ENCODE measurements around the gene FGF2. TPM values are rescaled to one million over a fixed set of nuclear protein-coding genes. Genes with fewer than 3 reads are reported as not detected.
"Not testable (repeated sequence)": the region's sequence is repeated elsewhere in the genome, so short reads cannot be mapped to it uniquely, and the experiment has no call there.

Gene FGF2
- total and polyA plus RNA-seq, 4 donors = 0.52 to 1.4 (median 0.98) TPM

DNA sequence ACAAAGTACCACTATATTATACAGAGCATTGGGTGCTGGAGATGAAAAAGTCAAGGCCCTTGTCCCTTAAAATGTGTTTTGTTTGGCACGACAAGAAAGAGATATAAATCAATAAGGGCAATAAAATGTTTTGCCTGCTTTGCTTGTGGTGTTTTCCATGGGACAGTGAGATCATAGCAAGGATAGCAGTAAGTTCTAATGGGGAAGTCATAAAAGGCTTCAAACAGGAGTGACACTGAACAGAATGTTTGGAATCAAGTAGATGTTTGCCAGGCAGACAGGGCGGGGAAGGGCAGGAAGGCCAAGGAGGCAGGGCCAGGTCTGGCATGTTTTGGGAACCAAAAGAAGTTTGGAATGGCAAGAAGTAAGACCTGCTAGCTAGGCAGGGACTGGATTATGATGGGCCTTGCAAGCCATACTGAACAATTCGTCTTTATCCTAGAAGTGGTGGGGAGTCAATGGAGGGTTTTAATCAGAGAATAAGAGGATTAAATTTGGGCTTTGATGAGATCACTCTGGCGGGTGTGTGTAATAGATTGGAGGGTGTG is 16.4 kb downstream of the FGF2 start:
- peaks cover 0 to 8% (median 3%) of the 10 kb centered on the region in 4 donors for H3K4me1 ChIP-seq (ENCODE audit: control insufficient read depth in 4 of 4, insufficient read depth in 4 of 4, low read length in 3 of 4)
- H3K9ac ChIP-seq (ENCODE audit: low read depth in 1 of 2, low read length in 2 of 2) = no peak overlapping the region
- 57% methylated on average over 4 of the region's 4 CpGs for WGBS
- no peak overlapping the region for H3K4me3 ChIP-seq (ENCODE audit: low read depth in 1 of 3, low read length in 3 of 3)
- TF ChIP-seq RXRA (IDR thresholded peaks at IDR 0.05) (peak in 1 of 2 donors; percentile 24), JUND (IDR thresholded peaks at IDR 0.05) (no peak), HNF4A (conservative IDR thresholded peaks at IDR 0.05) (peak; percentile 21 to 31), NR2F2 (IDR thresholded peaks at IDR 0.05) (no peak)
- no peaks in the 10 kb centered on the region for H3K27me3 ChIP-seq (ENCODE audit: control insufficient read depth in 4 of 4, insufficient read depth in 4 of 4, low read length in 3 of 4)
- H3K36me3 ChIP-seq (ENCODE audit: control insufficient read depth in 4 of 4, insufficient read depth in 3 of 4, low read depth in 1 of 4, low read length in 3 of 4) = no peaks in the 10 kb centered on the region
- H3K27ac ChIP-seq (ENCODE audit: low read depth in 1 of 2, low read length in 2 of 2) = no peak overlapping the region
- H3K9me3 ChIP-seq (ENCODE audit: control insufficient read depth in 4 of 4, low read length in 3 of 4) = no peaks in the 10 kb centered on the region
- no peak for DNase-seq (ENCODE audit: low spot score)

DNA sequence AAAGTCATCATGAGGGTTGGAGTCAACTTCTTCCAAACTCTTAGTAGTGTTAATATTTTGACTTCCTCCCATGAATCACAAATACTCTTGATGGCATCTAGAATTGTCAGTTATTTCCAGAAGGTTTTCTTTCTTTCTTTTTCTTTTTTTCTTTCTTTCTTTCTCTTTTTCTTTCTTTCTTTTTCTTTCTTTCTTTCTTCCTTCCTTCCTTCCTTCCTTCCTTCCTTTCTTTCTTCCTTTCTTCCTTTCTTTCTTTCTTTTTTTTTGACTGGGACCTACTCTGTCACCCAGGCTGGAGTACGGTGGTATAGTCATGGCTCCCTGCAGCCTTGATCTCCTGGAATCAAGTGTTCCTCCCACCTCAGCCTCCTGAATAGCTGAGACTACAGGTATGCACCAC is 17.8 kb downstream of the FGF2 start:
- not testable (repeated sequence) for H3K27ac ChIP-seq (ENCODE audit: low read depth in 1 of 2, low read length in 2 of 2); H3K36me3 ChIP-seq (ENCODE audit: control insufficient read depth in 4 of 4, insufficient read depth in 3 of 4, low read depth in 1 of 4, low read length in 3 of 4); H3K27me3 ChIP-seq (ENCODE audit: control insufficient read depth in 4 of 4, insufficient read depth in 4 of 4, low read length in 3 of 4); H3K4me3 ChIP-seq (ENCODE audit: low read depth in 1 of 3, low read length in 3 of 3); H3K9ac ChIP-seq (ENCODE audit: low read depth in 1 of 2, low read length in 2 of 2); DNase-seq (ENCODE audit: low spot score); H3K9me3 ChIP-seq (ENCODE audit: control insufficient read depth in 4 of 4, low read length in 3 of 4); H3K4me1 ChIP-seq (ENCODE audit: control insufficient read depth in 4 of 4, insufficient read depth in 4 of 4, low read length in 3 of 4)
- WGBS = 92% methylated on average over 1 of the region's 1 CpG

DNA sequence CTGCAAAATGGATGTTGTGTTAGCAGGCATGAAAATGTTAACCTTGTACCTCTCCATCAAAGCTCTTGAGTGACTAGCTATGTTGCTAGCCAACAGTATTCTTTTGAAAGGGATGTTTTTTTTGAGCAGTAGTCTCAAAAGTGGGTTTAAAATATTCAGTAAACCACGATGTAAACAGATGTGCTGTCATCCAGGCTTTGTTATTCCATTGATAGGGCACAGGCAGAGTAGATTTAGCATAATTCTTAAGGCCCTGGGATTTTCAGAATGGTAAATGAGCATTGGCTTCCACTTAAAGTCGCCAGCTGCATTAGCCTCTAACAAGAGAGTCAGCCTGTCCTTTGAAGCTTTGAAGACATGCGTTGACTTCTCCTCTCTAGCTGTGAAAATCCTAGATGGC is 18.4 kb downstream of the FGF2 start:
- Histone ChIP-seq H3K4me1 (ENCODE audit: control insufficient read depth in 4 of 4, insufficient read depth in 4 of 4, low read length in 3 of 4) (peaks cover 0 to 8% (median 3%) of the 10 kb centered on the region in 4 donors), H3K9me3 (ENCODE audit: control insufficient read depth in 4 of 4, low read length in 3 of 4) (no peaks in the 10 kb centered on the region), H3K36me3 (ENCODE audit: control insufficient read depth in 4 of 4, insufficient read depth in 3 of 4, low read depth in 1 of 4, low read length in 3 of 4) (no peaks in the 10 kb centered on the region), H3K27ac (ENCODE audit: low read depth in 1 of 2, low read length in 2 of 2) (no peak overlapping the region), H3K27me3 (ENCODE audit: control insufficient read depth in 4 of 4, insufficient read depth in 4 of 4, low read length in 3 of 4) (no peaks in the 10 kb centered on the region), H3K9ac (ENCODE audit: low read depth in 1 of 2, low read length in 2 of 2) (no peak overlapping the region), H3K4me3 (ENCODE audit: low read depth in 1 of 3, low read length in 3 of 3) (no peak overlapping the region)
- DNase-seq (ENCODE audit: low spot score) = no peak
- WGBS = 92% methylated on average over 3 of the region's 3 CpGs
- TF ChIP-seq, protein P1, sequence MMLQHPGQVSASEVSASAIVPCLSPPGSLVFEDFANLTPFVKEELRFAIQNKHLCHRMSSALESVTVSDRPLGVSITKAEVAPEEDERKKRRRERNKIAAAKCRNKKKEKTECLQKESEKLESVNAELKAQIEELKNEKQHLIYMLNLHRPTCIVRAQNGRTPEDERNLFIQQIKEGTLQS (IDR thresholded peaks at IDR 0.05) = no peak
- no peak for TF ChIP-seq SP1 (IDR thresholded peaks at IDR 0.05)
- no peak for TF ChIP-seq RXRA (IDR thresholded peaks at IDR 0.05)

DNA sequence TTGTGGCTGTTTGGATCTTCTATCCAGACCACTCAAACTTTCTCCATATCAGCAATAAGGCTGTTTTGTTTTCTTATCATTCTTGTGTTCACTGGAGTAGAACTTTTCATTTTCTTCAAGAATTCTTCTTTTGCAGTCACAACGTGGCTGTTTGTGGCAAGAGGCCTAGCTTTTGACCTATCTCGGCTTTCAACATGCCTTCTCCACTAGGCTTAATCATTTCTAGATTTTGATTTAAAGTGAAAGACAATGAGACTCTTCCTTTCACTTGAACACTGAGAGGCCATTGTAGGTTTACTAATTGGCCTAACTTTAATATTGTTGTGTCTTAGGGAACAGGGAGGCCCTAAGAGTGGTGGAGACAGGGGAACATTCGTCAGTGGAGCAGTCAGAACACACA is 19.1 kb downstream of the FGF2 start:
- Histone ChIP-seq H3K4me1 (ENCODE audit: control insufficient read depth in 4 of 4, insufficient read depth in 4 of 4, low read length in 3 of 4) (peaks cover 0 to 8% (median 3%) of the 10 kb centered on the region in 4 donors), H3K9me3 (ENCODE audit: control insufficient read depth in 4 of 4, low read length in 3 of 4) (no peaks in the 10 kb centered on the region), H3K4me3 (ENCODE audit: low read depth in 1 of 3, low read length in 3 of 3) (no peak overlapping the region), H3K9ac (ENCODE audit: low read depth in 1 of 2, low read length in 2 of 2) (no peak overlapping the region), H3K36me3 (ENCODE audit: control insufficient read depth in 4 of 4, insufficient read depth in 3 of 4, low read depth in 1 of 4, low read length in 3 of 4) (no peaks in the 10 kb centered on the region), H3K27ac (ENCODE audit: low read depth in 1 of 2, low read length in 2 of 2) (no peak overlapping the region), H3K27me3 (ENCODE audit: control insufficient read depth in 4 of 4, insufficient read depth in 4 of 4, low read length in 3 of 4) (no peaks in the 10 kb centered on the region)
- DNase-seq (ENCODE audit: low spot score) = no peak
- TF ChIP-seq SP1 (IDR thresholded peaks at IDR 0.05) (no peak), FOXA1 (IDR thresholded peaks at IDR 0.05) (no peak), HNF4G (IDR thresholded peaks at IDR 0.05) (no peak)
- TF ChIP-seq, protein P2, sequence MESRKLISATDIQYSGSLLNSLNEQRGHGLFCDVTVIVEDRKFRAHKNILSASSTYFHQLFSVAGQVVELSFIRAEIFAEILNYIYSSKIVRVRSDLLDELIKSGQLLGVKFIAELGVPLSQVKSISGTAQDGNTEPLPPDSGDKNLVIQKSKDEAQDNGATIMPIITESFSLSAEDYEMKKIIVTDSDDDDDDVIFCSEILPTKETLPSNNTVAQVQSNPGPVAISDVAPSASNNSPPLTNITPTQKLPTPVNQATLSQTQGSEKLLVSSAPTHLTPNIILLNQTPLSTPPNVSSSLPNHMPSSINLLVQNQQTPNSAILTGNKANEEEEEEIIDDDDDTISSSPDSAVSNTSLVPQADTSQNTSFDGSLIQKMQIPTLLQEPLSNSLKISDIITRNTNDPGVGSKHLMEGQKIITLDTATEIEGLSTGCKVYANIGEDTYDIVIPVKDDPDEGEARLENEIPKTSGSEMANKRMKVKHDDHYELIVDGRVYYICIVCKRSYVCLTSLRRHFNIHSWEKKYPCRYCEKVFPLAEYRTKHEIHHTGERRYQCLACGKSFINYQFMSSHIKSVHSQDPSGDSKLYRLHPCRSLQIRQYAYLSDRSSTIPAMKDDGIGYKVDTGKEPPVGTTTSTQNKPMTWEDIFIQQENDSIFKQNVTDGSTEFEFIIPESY (IDR thresholded peaks at IDR 0.05) = no peak
- 61% methylated on average over 3 of the region's 3 CpGs for WGBS

Data from liver (tissue), 9 donors.